HepG2 (cell line): ENCODE data around the gene PLCB4. TPM values are rescaled to one million over a fixed set of nuclear protein-coding genes. Genes with fewer than 3 reads are reported as not detected.

Experiments used
- ATAC-seq: fragments of 200-7000 bp; cut with Tn5 transposase; 3 replicates; pipeline ENCODE4 v1.9.1; 2020; ENCODE audit warnings: mild to moderate bottlenecking, moderate library complexity
- BruUV-seq: library from RNA; stranded (reverse); fragments of 400-500 nt; replicated peaks from 2 replicates; lab custom pipeline; 2021; lab: Mats Ljungman, UMichigan
- CTCF ChIA-PET: fragments of 300-600 bp; formaldehyde crosslinking; extraction: SDS; loops from one replicate; lab custom pipeline; 2021; ENCODE audit warnings: low total read pairs, inconsistent platforms, low intra/inter-chr PET ratio; lab: Yijun Ruan, JAX
- POLR2A ChIA-PET: fragments of 350-600 bp; sonication (Branson Sonifier 250); formaldehyde crosslinking; loops from one replicate; lab custom pipeline; 2020; ENCODE audit warnings: antibody characterized with exemption, inconsistent platforms; lab: Yijun Ruan, JAX
- DNase-seq: peaks from one replicate; pipeline ENCODE4 v3.0.0-alpha.2; 2015; ENCODE audit warnings: low spot score
- FAIRE-seq: peaks from 3 replicates; lab custom pipeline; 2011; peaks lifted over from hg19 to GRCh38; lab: Jason Lieb, UNC
- H2AFZ ChIP-seq: one replicate; pipeline ENCODE4 v1.6.1; 2011; ENCODE audit warnings: low read length, inconsistent platforms
- H3K27ac ChIP-seq: fragments of 300-600 bp; 3 replicates; pipeline ENCODE4 v1.8.0; 2011; ENCODE audit warnings: mixed run types, mild to moderate bottlenecking, mixed read lengths, low read length, inconsistent platforms; ENCODE audit not compliant: insufficient read depth; ENCODE audit errors: extremely low read length
- H3K27me3 ChIP-seq, 2 experiments: fragments of 200-600 bp in 1 of 2; 2 replicates in 1 of 2; 3 replicates in 1 of 2; pipeline versions ENCODE4 v1.6.0 to v1.8.0; 2011; ENCODE audit warnings: low read length in 2 of 2, mild to moderate bottlenecking in 2 of 2, moderate library complexity in 2 of 2, inconsistent platforms in 1 of 2; ENCODE audit not compliant: insufficient read depth in 2 of 2, control insufficient read depth in 1 of 2
- H3K36me3 ChIP-seq, 2 experiments: fragments of 200-600 bp in 1 of 2; replicated peaks in 1 of 2; 2 replicates in 1 of 2; 3 replicates in 1 of 2; pipeline versions ENCODE4 v1.5.1 to v1.8.0; 2011; ENCODE audit warnings: low read length in 2 of 2, inconsistent platforms in 1 of 2; ENCODE audit not compliant: insufficient read depth in 2 of 2, control insufficient read depth in 1 of 2
- H3K4me1 ChIP-seq: 2 replicates; pipeline ENCODE4 v1.5.1; 2012; ENCODE audit warnings: low read length, inconsistent platforms; ENCODE audit not compliant: insufficient read depth
- H3K4me2 ChIP-seq: 2 replicates; pipeline ENCODE4 v1.6.0; 2011; ENCODE audit warnings: low read depth, low read length, inconsistent platforms
- H3K4me3 ChIP-seq, 3 experiments: fragments of 200-600 bp in 1 of 3; sonication (generic), shearing (Covaris generic) in 1 of 3; replicated peaks in 1 of 3; 2 replicates each; pipeline ENCODE4 v1.5.1; 2011 to 2016; ENCODE audit warnings: low read length in 3 of 3, inconsistent platforms in 2 of 3, low read depth in 2 of 3, mild to moderate bottlenecking in 2 of 3, control low read depth in 1 of 3, mixed read lengths in 1 of 3; ENCODE audit not compliant: insufficient read depth in 1 of 3
- H3K79me2 ChIP-seq: one replicate; pipeline ENCODE4 v1.6.1; 2011; ENCODE audit warnings: low read length, inconsistent platforms; ENCODE audit not compliant: insufficient read depth
- H3K9ac ChIP-seq: 2 replicates; pipeline ENCODE4 v1.6.0; 2011; ENCODE audit warnings: mild to moderate bottlenecking, low read depth, low read length, inconsistent platforms; ENCODE audit not compliant: insufficient read depth
- H3K9me3 ChIP-seq: 2 replicates; pipeline ENCODE4 v1.5.1; 2012; ENCODE audit warnings: mild to moderate bottlenecking, low read length
- H4K20me1 ChIP-seq: 2 replicates; pipeline ENCODE4 v1.6.0; 2011; ENCODE audit warnings: inconsistent platforms, mild to moderate bottlenecking, low read length, moderate library complexity; ENCODE audit not compliant: insufficient read depth
- ELF3 ChIP-seq: IDR thresholded peaks from 2 replicates; pipeline ENCODE4 v1.6.1; 2016; ENCODE audit warnings: missing genetic modification reagents, missing compliant biosample characterization
- ETV6 ChIP-seq: sonication (generic); formaldehyde crosslinking; conservative IDR thresholded peaks from 2 replicates; pipeline ENCODE4 v1.4.0; 2020; ENCODE audit warnings: missing genetic modification reagents
- GTF3A ChIP-seq: sonication (generic); formaldehyde crosslinking; conservative IDR thresholded peaks from 2 replicates; pipeline ENCODE4 v1.4.0; 2020; ENCODE audit warnings: mild to moderate bottlenecking, missing genetic modification reagents
- HDAC1 ChIP-seq: sonication (generic); formaldehyde crosslinking; IDR thresholded peaks from 2 replicates; pipeline ENCODE4 v1.5.1; 2020; ENCODE audit warnings: mild to moderate bottlenecking, missing genetic modification reagents
- JDP2 ChIP-seq: sonication (generic); formaldehyde crosslinking; IDR thresholded peaks from 2 replicates; pipeline ENCODE4 v1.8.1; 2022; ENCODE audit warnings: missing genetic modification reagents, borderline replicate concordance
- KMT2A ChIP-seq: sonication (generic); formaldehyde crosslinking; IDR thresholded peaks from 2 replicates; pipeline ENCODE4 v1.4.0; 2020; ENCODE audit warnings: missing genetic modification reagents
- MXD3 ChIP-seq: IDR thresholded peaks from 2 replicates; pipeline ENCODE4 v1.6.1; 2016; ENCODE audit warnings: mild to moderate bottlenecking, missing biosample characterization, missing genetic modification reagents
- NFKBIZ ChIP-seq: IDR thresholded peaks from 2 replicates; pipeline ENCODE4 v1.6.1; 2018; ENCODE audit warnings: missing genetic modification reagents, missing compliant biosample characterization
- PCBP2 ChIP-seq: fragments of 200-400 bp; formaldehyde crosslinking; optimal IDR thresholded peaks from 2 replicates; pipeline ENCODE3; 2018; ENCODE audit warnings: low read length, low read depth; ENCODE audit not compliant: poor library complexity, severe bottlenecking
- SMAD9 ChIP-seq: sonication (generic); formaldehyde crosslinking; IDR thresholded peaks from 2 replicates; pipeline ENCODE4 v1.5.1; 2020; ENCODE audit warnings: mild to moderate bottlenecking, missing genetic modification reagents
- ZBTB33 ChIP-seq: sonication (generic); formaldehyde crosslinking; IDR thresholded peaks from 2 replicates; pipeline ENCODE4 v1.4.0; 2020; ENCODE audit warnings: missing genetic modification reagents
- ZFAT ChIP-seq: sonication (generic); formaldehyde crosslinking; conservative IDR thresholded peaks from 2 replicates; pipeline ENCODE4 v1.8.1; 2023; ENCODE audit warnings: missing genetic modification reagents, inconsistent platforms
- ZNF672 ChIP-seq: sonication (generic); formaldehyde crosslinking; IDR thresholded peaks from 2 replicates; pipeline ENCODE4 v1.8.1; 2022; ENCODE audit warnings: missing genetic modification reagents
- ZNF768 ChIP-seq: sonication (generic); formaldehyde crosslinking; IDR thresholded peaks from 2 replicates; pipeline ENCODE4 v1.4.0; 2020; ENCODE audit warnings: missing genetic modification reagents
- WGBS: methylation state at CpG from one replicate; pipeline ENCODE4 v1.1.6; 2017; ENCODE audit warnings: low lambda C conversion rate; 5-methylcytosine and 5-hydroxymethylcytosine counted together
- in situ Hi-C: cut with HindIII; loops from 2 replicates; pipeline ENCODE4 v1.10.0; 2017; ENCODE audit warnings: low pct_unique_long_range_greater_than_20kb; ENCODE audit not compliant: extremely low pct_ligation_motif_present
- intact Hi-C: fragments of 100-400 bp; cut with micrococcal nuclease; formaldehyde crosslinking; loops from one replicate; pipeline ENCODE4 v1.10.0; 2022; ENCODE audit not compliant: unreplicated experiment
- polyA plus RNA-seq, 8 experiments: library from polyadenylated mRNA; depleted of rRNA in 3 of 8; stranded (reverse) in 7 of 8; unstranded in 1 of 8; fragments of >200 nt; fragmentation: Illumina TruSeq in 4 of 8; extraction: Trizol in 4 of 8; gene quantifications; 2 replicates each; pipeline versions ENCODE4 v1.2.1 to v1.2.3, GENCODE V29; 2011 to 2016; ENCODE audit warnings: low read depth in 4 of 8, missing spikeins in 1 of 8, mixed read lengths in 1 of 8; ENCODE audit not compliant: insufficient read depth in 1 of 8
- total RNA-seq, 5 experiments: library from RNA; depleted of rRNA; stranded (reverse); fragments of >200 nt; fragmentation: Illumina TruSeq; extraction: Trizol; gene quantifications; 2 replicates each; pipeline ENCODE4 v1.2.3, GENCODE V29; 2016; ENCODE audit warnings: low read depth in 1 of 5
- TF ChIP-seq, protein P1 (sequence below): sonication (generic); formaldehyde crosslinking; IDR thresholded peaks from 2 replicates; pipeline ENCODE4 v1.8.0; 2022; ENCODE audit warnings: missing genetic modification reagents, mild to moderate bottlenecking, inconsistent platforms, borderline replicate concordance
- TF ChIP-seq, protein P2 (sequence below): sonication (generic); formaldehyde crosslinking; IDR thresholded peaks from 2 replicates; pipeline ENCODE4 v1.5.0; 2020; ENCODE audit warnings: missing genetic modification reagents
- TF ChIP-seq, protein P3 (sequence below): sonication (generic); formaldehyde crosslinking; IDR thresholded peaks from 2 replicates; pipeline ENCODE4 v1.5.1; 2020; ENCODE audit warnings: mild to moderate bottlenecking, moderate library complexity, missing genetic modification reagents
- TF ChIP-seq, protein P4 (sequence below): sonication (generic); formaldehyde crosslinking; IDR thresholded peaks from 2 replicates; pipeline ENCODE4 v1.5.0; 2020; ENCODE audit warnings: missing genetic modification reagents, mild to moderate bottlenecking, borderline replicate concordance

PLCB4 gene
- total and polyA plus RNA-seq, 2 of the 13 experiments (the other 11 are each of a cell fraction or from before 2014, with no cell fraction given), result 0.01 TPM; not detected in 1

GRCh38 chr20:9028419-9028818 lies 40.5 kb upstream of the PLCB4 start (continued):
- TF ChIP-seq ZNF672 (CRISPR knock-in tag) (no peak), HDAC1 (CRISPR knock-in tag) (no peak), PCBP2 (no peak), KMT2A (CRISPR knock-in tag) (no peak), SMAD9 (CRISPR knock-in tag) (no peak)
- TF ChIP-seq, protein P1, sequence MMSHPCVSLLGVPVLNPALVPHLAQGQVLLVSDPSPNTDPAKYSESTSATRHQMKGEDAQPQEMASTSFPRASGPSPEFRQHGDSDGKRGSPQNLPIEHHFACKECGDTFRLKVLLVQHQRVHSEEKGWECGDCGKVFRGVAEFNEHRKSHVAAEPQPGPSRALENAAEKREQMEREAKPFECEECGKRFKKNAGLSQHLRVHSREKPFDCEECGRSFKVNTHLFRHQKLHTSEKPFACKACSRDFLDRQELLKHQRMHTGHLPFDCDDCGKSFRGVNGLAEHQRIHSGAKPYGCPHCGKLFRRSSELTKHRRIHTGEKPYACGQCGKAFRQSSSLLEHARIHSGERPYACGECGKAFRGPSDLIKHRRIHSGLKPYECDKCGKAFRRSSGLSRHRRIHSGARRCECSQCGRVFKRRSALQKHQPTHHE (CRISPR knock-in tag), result no peak

DNA sequence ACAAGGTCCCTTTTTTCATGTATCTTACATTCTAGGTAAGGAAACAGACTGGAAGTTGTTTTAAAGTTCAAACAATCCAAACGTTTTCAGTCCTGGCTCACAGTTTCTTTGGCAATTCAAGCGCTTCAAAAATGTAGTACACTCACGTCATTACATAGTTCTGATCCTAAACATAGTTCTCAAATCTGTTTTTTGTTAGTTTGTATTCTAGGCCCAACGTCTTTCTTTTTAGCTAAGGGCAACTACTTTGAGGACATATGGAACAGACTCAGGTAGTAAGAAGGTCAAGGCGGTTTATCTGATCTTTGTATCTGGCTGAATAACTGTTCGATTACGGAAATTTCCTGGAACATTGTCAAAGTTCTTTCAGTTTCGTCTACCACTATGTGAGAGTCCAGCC lies 36.9 kb upstream of the PLCB4 start:
- no peak for FAIRE-seq
- 36% methylated on average over 8 of the region's 8 CpGs for WGBS
- TF ChIP-seq ZFAT (CRISPR knock-in tag), result no peak
- TF ChIP-seq, protein P2, sequence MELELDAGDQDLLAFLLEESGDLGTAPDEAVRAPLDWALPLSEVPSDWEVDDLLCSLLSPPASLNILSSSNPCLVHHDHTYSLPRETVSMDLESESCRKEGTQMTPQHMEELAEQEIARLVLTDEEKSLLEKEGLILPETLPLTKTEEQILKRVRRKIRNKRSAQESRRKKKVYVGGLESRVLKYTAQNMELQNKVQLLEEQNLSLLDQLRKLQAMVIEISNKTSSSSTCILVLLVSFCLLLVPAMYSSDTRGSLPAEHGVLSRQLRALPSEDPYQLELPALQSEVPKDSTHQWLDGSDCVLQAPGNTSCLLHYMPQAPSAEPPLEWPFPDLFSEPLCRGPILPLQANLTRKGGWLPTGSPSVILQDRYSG (CRISPR knock-in tag), result no peak
- no peak for TF ChIP-seq NFKBIZ (CRISPR knock-in tag)
- no peak for TF ChIP-seq GTF3A (CRISPR knock-in tag)
- TF ChIP-seq ZNF768 (CRISPR knock-in tag), result no peak
- no peak for TF ChIP-seq JDP2 (CRISPR knock-in tag)
- TF ChIP-seq ZBTB33 (CRISPR knock-in tag), result no peak
- TF ChIP-seq MXD3, result no peak
- no peak for TF ChIP-seq ETV6 (CRISPR knock-in tag)
- TF ChIP-seq ELF3 (CRISPR knock-in tag), result no peak
- TF ChIP-seq, protein P3, sequence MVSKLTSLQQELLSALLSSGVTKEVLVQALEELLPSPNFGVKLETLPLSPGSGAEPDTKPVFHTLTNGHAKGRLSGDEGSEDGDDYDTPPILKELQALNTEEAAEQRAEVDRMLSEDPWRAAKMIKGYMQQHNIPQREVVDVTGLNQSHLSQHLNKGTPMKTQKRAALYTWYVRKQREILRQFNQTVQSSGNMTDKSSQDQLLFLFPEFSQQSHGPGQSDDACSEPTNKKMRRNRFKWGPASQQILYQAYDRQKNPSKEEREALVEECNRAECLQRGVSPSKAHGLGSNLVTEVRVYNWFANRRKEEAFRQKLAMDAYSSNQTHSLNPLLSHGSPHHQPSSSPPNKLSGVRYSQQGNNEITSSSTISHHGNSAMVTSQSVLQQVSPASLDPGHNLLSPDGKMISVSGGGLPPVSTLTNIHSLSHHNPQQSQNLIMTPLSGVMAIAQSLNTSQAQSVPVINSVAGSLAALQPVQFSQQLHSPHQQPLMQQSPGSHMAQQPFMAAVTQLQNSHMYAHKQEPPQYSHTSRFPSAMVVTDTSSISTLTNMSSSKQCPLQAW (CRISPR knock-in tag), result no peak
- TF ChIP-seq, protein P4, sequence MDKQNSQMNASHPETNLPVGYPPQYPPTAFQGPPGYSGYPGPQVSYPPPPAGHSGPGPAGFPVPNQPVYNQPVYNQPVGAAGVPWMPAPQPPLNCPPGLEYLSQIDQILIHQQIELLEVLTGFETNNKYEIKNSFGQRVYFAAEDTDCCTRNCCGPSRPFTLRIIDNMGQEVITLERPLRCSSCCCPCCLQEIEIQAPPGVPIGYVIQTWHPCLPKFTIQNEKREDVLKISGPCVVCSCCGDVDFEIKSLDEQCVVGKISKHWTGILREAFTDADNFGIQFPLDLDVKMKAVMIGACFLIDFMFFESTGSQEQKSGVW (CRISPR knock-in tag), result no peak

More for the DNA sequence above, 36.9 kb upstream of the PLCB4 start:
- no peak overlapping the region for H3K27ac ChIP-seq
- CTCF ChIA-PET, result no interaction called here
- no peak overlapping the region for H3K9ac ChIP-seq
- H4K20me1 ChIP-seq, result no peaks in the 10 kb centered on the region
- no peak overlapping the region for H3K4me2 ChIP-seq
- in situ Hi-C loops, result no loop called here
- ATAC-seq, result no peak
- no peaks in the 10 kb centered on the region for H3K27me3 ChIP-seq
- POLR2A ChIA-PET, result no interaction called here
- no peaks in the 10 kb centered on the region for H3K79me2 ChIP-seq
- intact Hi-C loops, result no loop called here
- no peak for DNase-seq
- H3K4me1 ChIP-seq, result no peaks in the 10 kb centered on the region
- H3K9me3 ChIP-seq, result no peaks in the 10 kb centered on the region
- BruUV-seq, result no TSS peak
- no peak overlapping the region for H3K4me3 ChIP-seq
- no peak overlapping the region for H2AFZ ChIP-seq
- H3K36me3 ChIP-seq, result no peaks in the 10 kb centered on the region
